Measurements from ENCODE around the gene SLX9.

- TF ChIP-seq CTCF (IDR thresholded peaks at IDR 0.05) (no peak), EP300 (IDR thresholded peaks at IDR 0.05) (no peak)
Measured at GRCh38 chr21:44919111-44919912, 20.5 kb upstream of the SLX9 start.
